Occipital lobe (tissue), 2 donors: ENCODE results near the gene ABHD5. TPM values are rescaled to one million over a fixed set of nuclear protein-coding genes. Genes with fewer than 3 reads are reported as not detected.
"Not testable (repeated sequence)": the region's sequence is repeated elsewhere in the genome, so short reads cannot be mapped to it uniquely, and the experiment has no call there.

Experiments
- DNase-seq: peaks from one replicate; lab custom pipeline; 2025; lab: John Stamatoyannopoulos, UW
- total RNA-seq: library from RNA; depleted of rRNA; stranded (reverse); fragments of >200 nt; gene quantifications from one replicate; pipeline ENCODE4 v1.2.3, GENCODE V29; 2014

ABHD5 gene
- 27.8 TPM for total RNA-seq

DNA sequence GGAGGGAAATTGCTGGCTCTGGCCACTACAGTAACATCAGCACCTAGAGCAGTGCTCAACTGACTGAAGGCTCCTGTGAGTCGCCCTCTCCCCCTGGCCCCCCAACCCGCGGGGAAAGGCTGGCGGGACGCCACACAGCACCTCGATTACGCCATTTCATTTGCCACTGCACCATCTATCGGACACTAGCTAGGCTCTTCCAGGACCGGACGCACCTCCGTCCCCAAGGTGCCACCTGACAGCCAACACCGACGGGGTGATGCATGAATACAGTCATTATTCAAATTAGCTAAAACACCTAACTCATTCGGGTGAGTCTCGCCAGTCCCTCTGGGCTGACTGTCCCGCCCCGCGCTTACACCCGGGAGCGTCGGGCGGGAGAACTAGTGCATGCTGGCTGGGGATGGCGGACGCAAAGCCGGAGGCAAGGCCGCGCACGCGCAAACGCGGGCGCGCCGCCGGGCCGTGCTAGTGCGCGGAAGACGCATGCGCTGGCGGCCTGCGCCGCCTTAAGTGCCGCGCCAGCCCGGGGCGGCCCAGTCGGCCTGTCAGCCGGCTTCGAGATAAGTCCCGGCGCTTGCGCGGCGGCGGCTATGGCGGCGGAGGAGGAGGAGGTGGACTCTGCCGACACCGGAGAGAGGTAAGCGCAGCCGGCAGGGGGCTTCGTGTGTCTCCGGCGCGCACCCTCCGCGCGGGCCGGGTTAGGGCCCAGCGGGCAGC lies at the start of gene ABHD5:
TSS of gene ABHD5 (plus strand) at position 539 of the 720 bp plus-strand sequence. CDS start at position 594, 55 bp downstream.
- peak; percentile 82 for DNase-seq

GRCh38 chr3:43641306-43642114 lies 49.2 kb upstream of the ABHD5 start:
- DNase-seq = no peak

DNA sequence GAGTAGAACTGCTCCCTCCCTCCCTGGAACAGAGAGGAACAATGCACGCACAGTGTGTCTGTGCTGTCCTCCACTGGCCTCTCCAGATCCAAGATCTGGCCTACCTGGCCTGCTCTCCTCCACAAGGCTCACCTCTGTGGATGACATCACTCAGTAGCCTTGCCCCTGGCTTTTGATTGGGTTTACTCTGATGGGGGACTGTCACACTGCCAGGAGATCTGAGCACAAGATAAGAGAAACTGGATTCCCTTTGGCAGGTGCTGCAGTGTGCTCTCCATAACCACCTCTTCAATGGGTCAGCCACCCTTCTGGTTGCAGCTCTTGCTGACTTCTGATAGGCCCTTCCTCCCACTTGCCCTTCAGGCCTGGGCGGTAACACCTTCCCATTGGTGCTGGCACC lies 46.3 kb upstream of the ABHD5 start:
- no peak for DNase-seq

GRCh38 chr3:43647331-43648166 lies 43.2 kb upstream of the ABHD5 start:
- DNase-seq = no peak

DNA sequence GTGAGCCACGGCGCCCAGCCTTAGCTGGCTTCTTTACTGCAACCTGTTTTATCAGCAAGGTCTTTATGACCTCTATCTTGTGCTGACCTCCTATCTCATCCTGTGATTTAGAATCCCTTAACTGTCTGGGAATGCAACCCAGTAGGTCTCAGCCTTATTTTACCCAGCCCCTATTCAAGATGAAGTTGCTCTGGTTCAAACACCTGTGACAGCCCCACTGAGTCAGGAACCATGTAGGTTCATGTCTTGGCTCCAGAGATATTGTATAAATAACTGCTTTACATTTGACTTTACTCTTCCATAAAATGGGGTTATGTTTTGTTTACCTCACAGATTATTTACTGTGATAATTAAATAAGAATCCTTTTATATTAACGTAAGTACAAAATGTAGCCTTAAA lies 41.8 kb upstream of the ABHD5 start:
- DNase-seq = no peak

- no peak for DNase-seq
These were observed 41.3 kb upstream of the ABHD5 start for GRCh38 chr3:43649365-43649968.

GRCh38 chr3:43650345-43650744 lies 40.4 kb upstream of the ABHD5 start:
- DNase-seq = no peak

DNA sequence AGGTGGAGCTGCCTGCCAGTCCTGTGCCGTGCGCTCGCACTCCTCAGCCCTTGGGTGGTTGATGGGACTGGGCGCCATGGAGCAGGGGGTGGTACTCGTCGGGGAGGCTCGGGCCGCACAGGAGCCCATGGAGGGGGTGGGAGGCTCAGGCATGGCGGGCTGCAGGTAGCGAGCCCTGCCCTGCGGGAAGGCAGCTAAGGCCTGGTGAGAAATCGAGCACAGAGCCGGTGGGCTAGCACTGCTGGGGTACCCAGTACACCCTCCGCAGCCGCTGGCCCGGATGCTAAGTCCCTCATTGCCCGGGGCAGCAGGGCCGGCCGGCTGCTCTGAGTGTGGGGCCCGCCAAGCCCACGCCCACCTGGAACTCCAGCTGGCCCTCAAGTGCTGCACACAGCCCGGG lies 34.3 kb upstream of the ABHD5 start:
- DNase-seq = not testable (repeated sequence)

DNA sequence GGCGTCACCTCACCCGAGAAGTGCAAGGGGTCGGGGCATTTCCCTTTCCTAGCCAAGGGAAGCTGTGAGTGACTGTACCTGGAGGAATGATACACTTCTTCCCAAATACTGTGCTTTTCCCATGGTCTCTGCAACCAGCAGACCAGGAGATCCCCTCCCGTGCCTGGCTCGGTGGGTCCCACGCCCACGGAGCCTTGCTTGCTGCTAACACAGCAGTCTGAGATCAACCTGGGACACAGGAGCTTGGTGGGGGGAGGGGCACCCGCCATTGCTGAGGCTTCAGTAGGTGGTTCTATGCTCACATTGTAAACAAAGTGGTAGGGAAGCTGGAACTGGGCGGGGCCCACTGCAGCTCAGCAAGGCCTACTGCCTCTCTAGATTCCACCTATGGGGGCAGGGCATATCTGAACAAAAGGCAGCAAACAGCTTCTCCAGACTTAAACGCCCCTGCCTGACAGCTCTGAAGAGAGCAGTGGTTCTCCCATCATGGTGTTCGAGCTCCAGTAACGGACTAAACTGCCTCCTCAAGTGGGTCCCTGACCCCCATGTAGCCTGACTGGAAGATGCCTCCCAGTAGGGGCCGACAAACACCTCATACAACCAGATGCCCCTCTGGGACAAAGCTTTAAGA lies 31.4 kb upstream of the ABHD5 start:
- DNase-seq = no peak

DNA sequence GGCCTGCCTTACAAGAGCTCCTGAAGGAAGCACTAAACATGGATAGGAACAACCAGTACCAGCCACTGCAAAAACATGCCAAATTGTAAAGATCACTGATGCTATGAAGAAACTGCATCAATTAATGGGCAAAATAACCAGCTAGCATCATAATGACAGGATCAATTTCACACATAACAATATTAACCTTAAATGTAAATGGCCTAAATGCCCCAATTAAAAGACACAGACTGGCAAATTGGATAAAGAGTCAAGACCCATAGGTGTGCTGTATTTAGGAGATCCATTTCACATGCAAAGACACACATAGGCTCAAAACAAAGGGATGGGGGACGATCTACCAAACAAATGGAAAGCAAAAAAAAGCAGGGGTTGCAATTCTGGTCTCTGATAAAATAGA lies 29.4 kb upstream of the ABHD5 start:
- not testable (repeated sequence) for DNase-seq

DNA sequence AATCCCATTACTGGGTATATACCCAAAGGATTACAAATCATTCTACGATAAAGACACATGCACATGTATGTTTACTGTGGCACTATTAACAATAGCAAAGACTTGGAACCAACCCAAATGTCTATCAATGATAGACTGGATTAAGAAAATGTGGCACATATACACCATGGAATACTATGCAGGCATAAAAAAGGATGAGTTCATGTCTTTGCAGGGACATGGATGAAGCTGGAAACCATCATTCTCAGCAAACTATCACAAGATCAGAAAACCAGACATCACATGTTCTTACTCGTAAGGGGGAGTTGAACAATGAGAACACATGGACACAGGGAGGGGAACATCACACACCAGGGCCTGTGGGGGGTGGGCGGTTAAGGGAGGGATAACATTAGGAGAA lies 25.7 kb upstream of the ABHD5 start:
- not testable (repeated sequence) for DNase-seq

- no peak for DNase-seq
These were observed 19.9 kb upstream of the ABHD5 start for GRCh38 chr3:43670635-43671522.

- no peak for DNase-seq
These were observed 16.2 kb upstream of the ABHD5 start for GRCh38 chr3:43674345-43675085.

DNA sequence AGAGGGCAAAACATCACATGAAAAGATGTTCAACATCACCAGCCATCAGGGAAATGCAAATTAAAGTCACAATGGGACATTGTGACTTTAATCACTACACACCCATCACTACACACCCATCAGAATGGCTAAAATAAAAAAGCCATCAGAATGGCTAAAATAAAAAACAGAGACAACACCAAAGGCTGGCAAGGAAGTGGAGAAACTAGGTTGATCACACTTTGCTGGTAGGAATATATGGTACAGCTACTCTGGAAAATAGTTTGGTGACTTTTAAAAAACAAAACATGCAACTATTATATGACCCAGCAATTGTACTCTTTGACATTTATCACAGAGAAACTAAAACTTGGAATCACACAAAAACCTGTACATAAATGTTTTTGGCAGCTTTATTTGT lies 15.1 kb upstream of the ABHD5 start:
- DNase-seq = no peak

GRCh38 chr3:43676441-43676840 lies 14.3 kb upstream of the ABHD5 start:
- DNase-seq = no peak

GRCh38 chr3:43678375-43678774 lies 12.4 kb upstream of the ABHD5 start:
- DNase-seq = not testable (repeated sequence)

DNA sequence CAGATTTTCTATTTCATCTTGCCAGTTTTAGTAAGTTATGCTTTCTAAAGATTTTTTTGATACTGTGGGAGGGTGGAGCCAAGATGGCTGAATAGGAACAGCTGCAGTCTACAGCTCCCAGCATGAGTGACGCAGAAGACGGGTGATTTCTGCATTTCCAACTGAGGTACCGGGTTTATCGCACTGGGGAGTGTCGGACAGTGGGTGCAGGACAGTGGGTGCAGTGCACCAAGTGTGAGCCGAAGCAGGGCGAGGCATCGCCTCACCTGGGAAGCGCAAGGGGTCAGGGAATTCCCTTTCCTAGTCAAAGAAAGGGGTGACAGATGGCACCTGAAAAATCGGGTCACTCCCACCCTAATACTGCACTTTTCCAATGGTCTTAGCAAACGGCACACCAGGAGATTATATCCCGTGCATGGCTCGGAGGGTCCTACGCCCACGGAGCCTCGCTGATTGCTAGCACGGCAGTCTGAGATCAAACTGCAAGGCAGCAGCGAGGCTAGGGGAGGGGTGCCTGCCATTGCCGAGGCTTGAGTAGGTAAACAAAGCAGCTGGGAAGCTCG lies 11.8 kb upstream of the ABHD5 start:
- not testable (repeated sequence) for DNase-seq

DNA sequence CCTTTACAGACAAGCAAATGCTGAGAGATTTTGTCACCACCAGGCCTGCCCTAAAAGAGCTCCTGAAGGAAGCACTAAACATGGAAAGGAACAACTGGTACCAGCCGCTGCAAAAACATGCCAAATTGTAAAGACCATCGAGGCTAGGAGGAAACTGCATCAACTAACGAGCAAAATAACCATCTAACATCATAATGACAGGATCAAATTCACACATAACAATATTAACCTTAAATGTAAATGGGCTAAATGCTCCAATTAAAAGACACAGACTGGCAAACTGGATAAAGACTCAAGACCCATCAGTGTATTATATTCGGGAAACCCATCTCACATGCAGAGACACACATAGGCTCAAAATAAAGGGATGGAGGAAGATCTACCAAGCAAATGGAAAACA lies 9.9 kb upstream of the ABHD5 start:
- DNase-seq = not testable (repeated sequence)

DNA sequence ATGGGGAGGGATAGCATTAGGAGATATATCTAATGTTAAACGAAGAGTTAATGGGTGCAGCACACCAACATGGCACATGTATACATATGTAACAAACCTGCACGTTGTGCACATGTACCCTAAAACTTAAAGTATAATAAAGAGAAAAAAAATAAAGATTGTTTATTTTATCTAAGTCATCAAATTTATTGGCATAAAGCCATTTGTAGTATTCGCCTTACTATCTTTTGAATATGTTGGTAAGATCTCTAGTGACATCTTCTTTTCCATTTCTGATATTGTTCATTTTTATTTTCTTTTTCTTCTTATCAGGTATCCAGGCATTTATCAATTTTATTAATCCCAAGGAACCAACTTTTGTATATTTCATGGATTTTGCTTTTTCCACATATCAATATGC lies 5.8 kb upstream of the ABHD5 start:
- DNase-seq = no peak
